Keratinocyte (primary cell): ENCODE data around the gene CHCHD10.

Experiments used
- CTCF ChIP-seq, 3 experiments: IDR thresholded peaks in 1 of 3; conservative IDR thresholded peaks in 1 of 3; optimal IDR thresholded peaks in 1 of 3; 2 replicates in 2 of 3; 3 replicates in 1 of 3; pipeline versions ENCODE3 to v1.5.1; 2011; ENCODE audit warnings: low read length in 3 of 3, mild to moderate bottlenecking in 3 of 3, moderate library complexity in 2 of 3, control low read depth in 1 of 3, inconsistent platforms in 1 of 3; ENCODE audit not compliant: insufficient read depth in 2 of 3; ENCODE audit errors: extremely low read depth in 1 of 3
- EZH2 ChIP-seq: IDR thresholded peaks from one replicate; pipeline ENCODE4 v1.6.1; 2012; ENCODE audit warnings: inconsistent platforms, mild to moderate bottlenecking, low read length, moderate library complexity

GRCh38 chr22:23801886-23802377 lies 34.2 kb upstream of the CHCHD10 start:
- TF ChIP-seq CTCF (optimal IDR thresholded peaks at IDR 0.05 in 1 of 3, IDR thresholded peaks at IDR 0.05 in 1 of 3, conservative IDR thresholded peaks at IDR 0.05 in 1 of 3; ENCODE audit: extremely low read depth in 1 of 3, insufficient read depth in 2 of 3, low read length in 3 of 3) (no peak), EZH2 (no peak)
